H9 (cell line): ENCODE data around the gene ANKHD1. TPM values are rescaled to one million over a fixed set of nuclear protein-coding genes. Genes with fewer than 3 reads are reported as not detected.

ENCODE experiments used
- DNase-seq: peaks from one replicate; pipeline ENCODE4 v3.0.0-alpha.2; 2017
- H2AFZ ChIP-seq: one replicate; pipeline ENCODE4 v1.6.1; 2013; ENCODE audit warnings: mild to moderate bottlenecking, low read length, control low read depth, moderate library complexity
- H2AK5ac ChIP-seq: 2 replicates; pipeline ENCODE4 v1.6.1; 2013; ENCODE audit warnings: low read length, control low read depth, mixed read lengths; ENCODE audit not compliant: insufficient read length
- H2BK120ac ChIP-seq: one replicate; pipeline ENCODE4 v1.6.1; 2013; ENCODE audit warnings: low read depth, mild to moderate bottlenecking, low read length, control low read depth, inconsistent platforms; ENCODE audit not compliant: poor library complexity, severe bottlenecking
- H2BK12ac ChIP-seq: 2 replicates; pipeline ENCODE4 v1.6.1; 2013; ENCODE audit warnings: low read length, control low read depth, mixed read lengths, low read depth; ENCODE audit not compliant: insufficient read length
- H2BK15ac ChIP-seq: 2 replicates; pipeline ENCODE4 v1.6.1; 2013; ENCODE audit warnings: low read depth, low read length, control low read depth
- H2BK20ac ChIP-seq: one replicate; pipeline ENCODE4 v1.6.1; 2013; ENCODE audit warnings: low read depth, mild to moderate bottlenecking, low read length, control low read depth, inconsistent platforms; ENCODE audit not compliant: poor library complexity, severe bottlenecking
- H2BK5ac ChIP-seq: 2 replicates; pipeline ENCODE4 v1.6.1; 2013; ENCODE audit warnings: low read length, control low read depth, mixed read lengths; ENCODE audit not compliant: insufficient read length
- H3K14ac ChIP-seq: 2 replicates; pipeline ENCODE4 v1.6.1; 2013; ENCODE audit warnings: low read length, control low read depth; ENCODE audit not compliant: insufficient read depth
- H3K18ac ChIP-seq: 2 replicates; pipeline ENCODE4 v1.6.1; 2013; ENCODE audit warnings: low read depth, mild to moderate bottlenecking, mixed read lengths, low read length, control low read depth; ENCODE audit not compliant: insufficient read length
- H3K23ac ChIP-seq: 2 replicates; pipeline ENCODE4 v1.6.1; 2013; ENCODE audit warnings: low read length, control low read depth, mixed read lengths, low read depth; ENCODE audit not compliant: insufficient read length
- H3K23me2 ChIP-seq: 2 replicates; pipeline ENCODE4 v1.6.1; 2013; ENCODE audit warnings: low read depth, mild to moderate bottlenecking, mixed read lengths, low read length, control low read depth; ENCODE audit not compliant: insufficient read length, poor library complexity, severe bottlenecking
- H3K27ac ChIP-seq: 2 replicates; pipeline ENCODE4 v1.5.1; 2013; ENCODE audit warnings: low read length, control low read depth, mixed read lengths, low read depth; ENCODE audit not compliant: insufficient read length
- H3K27me3 ChIP-seq: 2 replicates; pipeline ENCODE4 v1.6.1; 2013; ENCODE audit warnings: low read length, control low read depth, inconsistent platforms; ENCODE audit not compliant: insufficient read depth
- H3K4ac ChIP-seq: 2 replicates; pipeline ENCODE4 v1.6.1; 2013; ENCODE audit warnings: low read depth, mild to moderate bottlenecking, control low read depth, inconsistent platforms, low read length, moderate library complexity
- H3K4me1 ChIP-seq: 2 replicates; pipeline ENCODE4 v1.6.1; 2013; ENCODE audit warnings: low read length, control low read depth, inconsistent platforms; ENCODE audit not compliant: insufficient read depth
- H3K4me2 ChIP-seq: 2 replicates; pipeline ENCODE4 v1.6.1; 2013; ENCODE audit warnings: low read length, control low read depth, mixed read lengths; ENCODE audit not compliant: insufficient read length, insufficient read depth
- H3K56ac ChIP-seq: 2 replicates; pipeline ENCODE4 v1.6.1; 2013; ENCODE audit warnings: low read depth, mild to moderate bottlenecking, mixed read lengths, low read length, control low read depth; ENCODE audit not compliant: insufficient read length
- H3K79me1 ChIP-seq: 2 replicates; pipeline ENCODE4 v1.6.1; 2013; ENCODE audit warnings: low read depth, mild to moderate bottlenecking, moderate library complexity, low read length, control low read depth, inconsistent platforms; ENCODE audit not compliant: insufficient read depth, poor library complexity, severe bottlenecking
- H3K79me2 ChIP-seq: 2 replicates; pipeline ENCODE4 v1.6.1; 2013; ENCODE audit warnings: low read length, control low read depth, inconsistent platforms; ENCODE audit not compliant: insufficient read depth
- H3K9ac ChIP-seq: 2 replicates; pipeline ENCODE4 v1.6.1; 2013; ENCODE audit warnings: low read length, control low read depth, mixed read lengths; ENCODE audit not compliant: insufficient read length; ENCODE audit errors: extremely low read depth
- H3K9me3 ChIP-seq: one replicate; pipeline ENCODE4 v1.6.1; 2013; ENCODE audit warnings: low read depth, low read length, inconsistent platforms; ENCODE audit not compliant: control insufficient read depth
- H3T11ph ChIP-seq: one replicate; pipeline ENCODE4 v1.6.1; 2013; ENCODE audit warnings: mild to moderate bottlenecking, low read length, control low read depth, inconsistent platforms
- H4K20me1 ChIP-seq: one replicate; pipeline ENCODE4 v1.6.1; 2013; ENCODE audit not compliant: control insufficient read depth, insufficient read length, insufficient read depth
- H4K5ac ChIP-seq: 2 replicates; pipeline ENCODE4 v1.6.1; 2013; ENCODE audit warnings: low read depth, mild to moderate bottlenecking, mixed read lengths, low read length, control low read depth; ENCODE audit not compliant: insufficient read length
- H4K8ac ChIP-seq: replicated peaks from 2 replicates; pipeline ENCODE4 v1.6.1; 2013; ENCODE audit warnings: low read length, control low read depth, mixed read lengths, low read depth; ENCODE audit not compliant: insufficient read length
- H4K91ac ChIP-seq: 2 replicates; pipeline ENCODE4 v1.6.1; 2013; ENCODE audit warnings: low read depth, mild to moderate bottlenecking, moderate library complexity, mixed read lengths, low read length, control low read depth; ENCODE audit not compliant: insufficient read length
- H3K27ac Mint-ChIP-seq, 3 experiments: 2 replicates in 2 of 3; 3 replicates in 1 of 3; pipeline ENCODE4 v1.8.0; 2020 to 2021; ENCODE audit warnings: mixed read lengths in 3 of 3, mild to moderate bottlenecking in 1 of 3, moderate library complexity in 1 of 3
- H3K27me3 Mint-ChIP-seq: 2 replicates; pipeline ENCODE4 v1.8.0; 2021; ENCODE audit warnings: low read depth, mild to moderate bottlenecking, moderate library complexity, mixed read lengths
- H3K36me3 Mint-ChIP-seq, 3 experiments: 2 replicates in 2 of 3; 3 replicates in 1 of 3; pipeline ENCODE4 v1.8.0; 2020 to 2021; ENCODE audit warnings: low read depth in 3 of 3, mixed read lengths in 3 of 3; ENCODE audit not compliant: insufficient read depth in 1 of 3
- H3K4me1 Mint-ChIP-seq, 2 experiments: 2 replicates each; pipeline ENCODE4 v1.8.0; 2020; ENCODE audit warnings: mixed read lengths in 2 of 2
- H3K4me3 Mint-ChIP-seq, 2 experiments: 2 replicates in 1 of 2; 3 replicates in 1 of 2; pipeline ENCODE4 v1.8.0; 2020 to 2021; ENCODE audit warnings: mild to moderate bottlenecking in 2 of 2, mixed read lengths in 2 of 2, moderate library complexity in 1 of 2
- H3K9me3 Mint-ChIP-seq, 2 experiments: 2 replicates in 1 of 2; 3 replicates in 1 of 2; pipeline ENCODE4 v1.8.0; 2020; ENCODE audit warnings: mild to moderate bottlenecking in 2 of 2, mixed read lengths in 2 of 2, moderate library complexity in 1 of 2
- CTCF ChIP-seq: fragments of 200-600 bp; sonication (generic); conservative IDR thresholded peaks from 3 replicates; pipeline ENCODE4 v1.8.0; 2021; ENCODE audit warnings: antibody characterized with exemption, mild to moderate bottlenecking
- WGBS: extraction: QIAGEN DNeasy Blood & Tissue Kit; methylation state at CpG from one replicate; pipeline ENCODE4 v1.1.7; 2013; ENCODE audit warnings: missing lambda C conversion rate, low lambda C conversion rate, mixed read lengths; ENCODE audit not compliant: insufficient read length; ENCODE audit errors: extremely low coverage; 5-methylcytosine and 5-hydroxymethylcytosine counted together
- total RNA-seq: library from RNA; stranded (reverse); gene quantifications from 2 replicates; pipeline ENCODE4 v1.2.1, GENCODE V29; 2021

Gene ANKHD1
- total RNA-seq, 1 experiment from 2014 or later, result 105 TPM

- no peaks in the 10 kb centered on the region for H3K27me3 ChIP-seq
- H3K4me3 Mint-ChIP-seq, result no peak overlapping the region
- no peak overlapping the region for H2BK120ac ChIP-seq
- H2BK20ac ChIP-seq, result no peak overlapping the region
- no peaks in the 10 kb centered on the region for H4K20me1 ChIP-seq
- no peak overlapping the region for H4K91ac ChIP-seq
- no peak overlapping the region for H2AFZ ChIP-seq
- DNase-seq, result no peak
- no peak overlapping the region for H3K18ac ChIP-seq
- H3K23ac ChIP-seq, result no peak overlapping the region
- H3K27ac Mint-ChIP-seq, result no peak overlapping the region
- TF ChIP-seq CTCF, result no peak
- H2AK5ac ChIP-seq, result no peak overlapping the region
- H2BK5ac ChIP-seq, result no peak overlapping the region
- no peak overlapping the region for H3K4ac ChIP-seq
- H3K23me2 ChIP-seq, result no peaks in the 10 kb centered on the region
- H3K9ac ChIP-seq, result no peak overlapping the region
- H3T11ph ChIP-seq, result no peak overlapping the region
- no peak overlapping the region for H3K56ac ChIP-seq
- H2BK12ac ChIP-seq, result no peak overlapping the region
- no peaks in the 10 kb centered on the region for H3K4me1 Mint-ChIP-seq
- no peak overlapping the region for H3K27ac ChIP-seq
- H4K5ac ChIP-seq, result no peak overlapping the region
- H3K36me3 Mint-ChIP-seq, result no peaks in the 10 kb centered on the region
- H3K79me1 ChIP-seq, result no peaks in the 10 kb centered on the region
- no peaks in the 10 kb centered on the region for H3K79me2 ChIP-seq
- H3K9me3 ChIP-seq, result no peaks in the 10 kb centered on the region
- 0 out of 2 replicates have a peak, but pooled peaks cover 2% of the 10 kb centered on the region for H3K4me1 ChIP-seq
- no peak overlapping the region for H3K14ac ChIP-seq
- WGBS, result no CpG with 5 or more reads among the region's 3 CpGs
- H2BK15ac ChIP-seq, result no peak overlapping the region
- H3K27me3 Mint-ChIP-seq, result no peaks in the 10 kb centered on the region; the same call in 1 of the 2 replicates
- no peaks in the 10 kb centered on the region for H3K9me3 Mint-ChIP-seq
- no peak overlapping the region for H4K8ac ChIP-seq
- H3K4me2 ChIP-seq, result no peak overlapping the region
Measured at GRCh38 chr5:140574165-140574564, 172.5 kb downstream of the ANKHD1 start.
